ENCODE measurements around the gene RNF2. TPM values are rescaled to one million over a fixed set of nuclear protein-coding genes. Genes with fewer than 3 reads are reported as not detected.
A peak's percentile ranks its signal among the peaks of the same experiment; 100 is the strongest.

Gene RNF2
- total RNA-seq, 2 experiments from 2014 or later = 7.4 to 9.0 TPM

DNA sequence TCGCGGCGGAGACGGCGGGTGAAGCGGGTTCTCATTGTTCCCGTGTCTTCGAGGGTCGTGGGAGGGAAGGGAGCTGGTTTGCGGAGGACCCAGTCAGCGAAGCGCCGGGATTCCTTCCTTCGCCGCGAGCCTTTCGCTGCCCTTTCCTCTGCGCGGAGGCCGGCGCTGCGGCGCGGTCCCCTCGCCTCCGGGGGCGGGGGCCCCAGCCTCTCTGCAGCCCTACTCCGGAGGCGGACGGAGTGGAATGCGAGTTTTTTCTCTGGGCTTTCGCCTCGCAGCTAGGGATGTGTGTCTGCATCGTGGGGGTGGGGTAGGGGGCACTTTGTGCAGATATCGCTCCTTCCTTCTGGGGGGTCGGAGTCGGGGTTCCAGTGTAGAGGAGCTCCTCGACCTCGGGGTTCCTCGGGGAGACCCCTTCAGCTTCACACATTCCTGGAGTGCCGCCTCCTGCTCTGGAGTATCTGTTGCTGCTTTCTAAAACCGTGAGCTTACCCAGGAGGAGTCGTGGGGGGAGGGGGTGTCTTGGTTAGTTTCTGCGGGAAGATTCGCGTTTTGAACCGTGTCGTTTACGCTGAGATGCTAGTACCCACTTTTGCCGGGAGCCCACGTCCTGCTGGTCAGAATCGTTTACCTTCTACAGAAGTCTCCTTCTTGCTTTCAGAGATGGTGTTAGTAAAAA, 595 bp downstream of the RNF2 start:
- TF ChIP-seq, protein P1, sequence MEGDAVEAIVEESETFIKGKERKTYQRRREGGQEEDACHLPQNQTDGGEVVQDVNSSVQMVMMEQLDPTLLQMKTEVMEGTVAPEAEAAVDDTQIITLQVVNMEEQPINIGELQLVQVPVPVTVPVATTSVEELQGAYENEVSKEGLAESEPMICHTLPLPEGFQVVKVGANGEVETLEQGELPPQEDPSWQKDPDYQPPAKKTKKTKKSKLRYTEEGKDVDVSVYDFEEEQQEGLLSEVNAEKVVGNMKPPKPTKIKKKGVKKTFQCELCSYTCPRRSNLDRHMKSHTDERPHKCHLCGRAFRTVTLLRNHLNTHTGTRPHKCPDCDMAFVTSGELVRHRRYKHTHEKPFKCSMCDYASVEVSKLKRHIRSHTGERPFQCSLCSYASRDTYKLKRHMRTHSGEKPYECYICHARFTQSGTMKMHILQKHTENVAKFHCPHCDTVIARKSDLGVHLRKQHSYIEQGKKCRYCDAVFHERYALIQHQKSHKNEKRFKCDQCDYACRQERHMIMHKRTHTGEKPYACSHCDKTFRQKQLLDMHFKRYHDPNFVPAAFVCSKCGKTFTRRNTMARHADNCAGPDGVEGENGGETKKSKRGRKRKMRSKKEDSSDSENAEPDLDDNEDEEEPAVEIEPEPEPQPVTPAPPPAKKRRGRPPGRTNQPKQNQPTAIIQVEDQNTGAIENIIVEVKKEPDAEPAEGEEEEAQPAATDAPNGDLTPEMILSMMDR (IDR thresholded peaks at IDR 0.05) = no peak
- H3K4me1 ChIP-seq (ENCODE audit: insufficient read depth, low read length) = peaks cover 13% of the 10 kb centered on the region
- peak; percentile 14 for ATAC-seq (ENCODE audit: poor library complexity)
- peak overlapping the region; percentile 77 for H3K27ac Mint-ChIP-seq
- intact Hi-C loops (cut with DNase I, micrococcal nuclease) = loop anchor here (2.0 to 10.0 kb wide), 9 partner anchors 107 to 1571 kb away; partner anchors contain the start of genes ARPC5 (in 1 of the 2), EDEM3 (in 1 of the 2), IVNS1ABP (in 1 of the 2) and ODR4 (in 1 of the 2)
- no peaks in the 10 kb centered on the region for H3K27me3 ChIP-seq (ENCODE audit: control insufficient read depth in 1 of 2, insufficient read depth in 2 of 2, low read length in 2 of 2)
- no peaks in the 10 kb centered on the region for H3K9me3 Mint-ChIP-seq
- peak overlapping the region in 1 of 2 donors; percentile 72 for H3K27ac ChIP-seq (ENCODE audit: low read depth in 1 of 2, low read length in 2 of 2)
- CTCF ChIA-PET = interaction anchor here (0.5 to 0.7 kb wide), 3 partner anchors 22 to 255 kb away, joined by 3 to 5 read pairs (median 4); no protein-coding TSS in a partner anchor
- peak in 10 of 14 experiments; percentile 1 to 52 (median 10) for DNase-seq
- H3K4me3 Mint-ChIP-seq = peak overlapping the region; percentile 94
- H3K36me3 ChIP-seq (ENCODE audit: insufficient read depth, low read length) = no peaks in the 10 kb centered on the region
- POLR2A ChIA-PET = interaction anchor here (0.8 to 3.1 kb wide), 15 partner anchors 10 to 291 kb away, joined by 3 to 16 read pairs (median 4); partner anchors contain the start of genes EDEM3, IVNS1ABP, NIBAN1 and SWT1
- no peaks in the 10 kb centered on the region for H3K9me3 ChIP-seq (ENCODE audit: control insufficient read depth in 1 of 2, insufficient read depth in 1 of 2, low read length in 2 of 2)
- H3K27me3 Mint-ChIP-seq = no peaks in the 10 kb centered on the region
- peak overlapping the region; percentile 80 for H3K4me3 ChIP-seq (ENCODE audit: low read length)
- H3K36me3 Mint-ChIP-seq (ENCODE audit: low read depth) = peaks cover 12% of the 10 kb centered on the region
- H3K4me1 Mint-ChIP-seq (ENCODE audit: low read depth) = peaks cover 65% of the 10 kb centered on the region

DNA sequence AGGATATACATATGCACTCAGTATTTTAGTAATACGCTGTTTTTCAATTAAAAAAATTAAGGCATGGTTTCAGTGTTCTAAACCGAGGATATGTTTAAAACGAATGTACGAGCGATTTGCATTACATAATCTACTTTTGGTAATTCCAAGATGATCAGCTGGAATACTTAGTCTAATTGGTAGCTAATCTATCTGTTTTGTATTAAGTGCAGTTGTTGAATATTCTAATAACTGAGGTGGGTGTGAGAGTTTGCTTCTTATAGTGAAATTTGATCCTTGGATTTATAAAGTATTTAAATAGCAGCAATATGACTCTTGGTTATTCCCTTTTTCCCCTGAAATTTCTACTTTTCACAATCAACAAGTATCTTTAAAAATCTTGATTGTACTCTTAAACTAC, 1.3 kb downstream of the RNF2 start:
- Mint-ChIP-seq H3K4me1 (ENCODE audit: low read depth) (peaks cover 71% of the 10 kb centered on the region), H3K27ac (peak overlapping the region; percentile 75), H3K27me3 (no peaks in the 10 kb centered on the region), H3K36me3 (ENCODE audit: low read depth) (peaks cover 17% of the 10 kb centered on the region), H3K9me3 (no peaks in the 10 kb centered on the region), H3K4me3 (peak overlapping the region; percentile 94)
- Histone ChIP-seq H3K4me1 (ENCODE audit: insufficient read depth, low read length) (peaks cover 13% of the 10 kb centered on the region), H3K36me3 (ENCODE audit: insufficient read depth, low read length) (no peaks in the 10 kb centered on the region), H3K4me3 (ENCODE audit: low read length) (peak overlapping the region; percentile 80), H3K27ac (ENCODE audit: low read depth in 1 of 2, low read length in 2 of 2) (no peak overlapping the region), H3K9me3 (ENCODE audit: control insufficient read depth in 1 of 2, insufficient read depth in 1 of 2, low read length in 2 of 2) (no peaks in the 10 kb centered on the region), H3K27me3 (ENCODE audit: control insufficient read depth in 1 of 2, insufficient read depth in 2 of 2, low read length in 2 of 2) (no peaks in the 10 kb centered on the region)
- DNase-seq = no peak
- POLR2A ChIA-PET = interaction anchor here (1.0 to 3.1 kb wide), 5 partner anchors 13 to 292 kb away, joined by 3 to 16 read pairs (median 10); partner anchors contain the start of genes EDEM3, IVNS1ABP, SWT1 and TRMT1L
- intact Hi-C loops (cut with DNase I, micrococcal nuclease) = loop anchor here (5.0 to 10.0 kb wide), 8 partner anchors 111 to 1572 kb away; partner anchors contain the start of genes ARPC5 (in 1 of the 2), EDEM3 (in 1 of the 2), IVNS1ABP (in 1 of the 2) and ODR4 (in 1 of the 2)
- no peak for ATAC-seq (ENCODE audit: poor library complexity)
- CTCF ChIA-PET = no interaction called here
- TF ChIP-seq, protein P1 (IDR thresholded peaks at IDR 0.05) = no peak

DNA sequence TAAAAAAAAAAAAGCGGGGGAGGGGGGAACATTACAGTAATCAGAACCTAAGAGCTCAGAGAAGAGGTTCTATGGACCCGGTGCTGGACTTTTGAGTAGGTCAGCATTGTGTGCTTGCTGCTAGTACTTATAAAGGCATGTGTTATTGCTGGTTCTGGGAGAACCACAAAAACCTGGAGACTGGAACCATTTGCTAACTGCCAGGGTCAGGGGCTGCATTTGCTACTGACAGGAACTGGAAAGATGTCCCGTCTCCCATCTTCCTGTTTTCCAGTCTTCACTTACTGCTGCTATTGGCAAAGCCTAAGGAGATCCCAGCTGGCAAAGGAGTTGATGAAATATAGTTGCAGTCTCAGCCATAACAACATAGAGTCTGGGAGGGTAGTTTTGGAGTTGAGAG, 4.3 kb downstream of the RNF2 start:
- CTCF ChIA-PET = no interaction called here
- peaks cover 73% of the 10 kb centered on the region for H3K4me1 Mint-ChIP-seq (ENCODE audit: low read depth)

More for the DNA sequence above, 4.3 kb downstream of the RNF2 start:
- Histone ChIP-seq H3K27ac (ENCODE audit: low read depth in 1 of 2, low read length in 2 of 2) (no peak overlapping the region), H3K4me1 (ENCODE audit: insufficient read depth, low read length) (peaks cover 19% of the 10 kb centered on the region), H3K27me3 (ENCODE audit: control insufficient read depth in 1 of 2, insufficient read depth in 2 of 2, low read length in 2 of 2) (no peaks in the 10 kb centered on the region), H3K36me3 (ENCODE audit: insufficient read depth, low read length) (no peaks in the 10 kb centered on the region), H3K4me3 (ENCODE audit: low read length) (no peak overlapping the region), H3K9me3 (ENCODE audit: control insufficient read depth in 1 of 2, insufficient read depth in 1 of 2, low read length in 2 of 2) (peaks cover 0 to 4% of the 10 kb centered on the region in 2 experiments)
- DNase-seq (no peak), ATAC-seq (ENCODE audit: poor library complexity) (no peak)
- intact Hi-C loops (cut with DNase I, micrococcal nuclease) = loop anchor here (5.0 to 10.0 kb wide), 8 partner anchors 108 to 1575 kb away; partner anchors contain the start of genes ARPC5 (in 1 of the 2), EDEM3 (in 1 of the 2), IVNS1ABP (in 1 of the 2) and ODR4 (in 1 of the 2)
- POLR2A ChIA-PET = no interaction called here
- H3K27ac Mint-ChIP-seq = no peak overlapping the region
- TF ChIP-seq, protein P1 (IDR thresholded peaks at IDR 0.05) = no peak
- H3K27me3 Mint-ChIP-seq = no peaks in the 10 kb centered on the region
- H3K9me3 Mint-ChIP-seq = no peaks in the 10 kb centered on the region
- H3K36me3 Mint-ChIP-seq (ENCODE audit: low read depth) = peaks cover 24% of the 10 kb centered on the region
- no peak overlapping the region for H3K4me3 Mint-ChIP-seq

All from CD4-positive, alpha-beta T cell (primary cell).